Adrenal gland (tissue), 12 donors: ENCODE data around the gene SRCIN1. TPM values are rescaled to one million over a fixed set of nuclear protein-coding genes. Genes with fewer than 3 reads are reported as not detected.

Experiments
- DNase-seq, 7 donors: peaks; one replicate each; pipeline ENCODE4 v3.0.0-alpha.2; 2019 to 2020
- H3K27ac ChIP-seq, 5 donors: fragments of 200-600 bp; sonication (generic) in 4 of 5; 1 replicate in 3 of 5; 2 replicates in 2 of 5; pipeline versions ENCODE4 v1.5.1 to v1.8.0; 2016 to 2020; ENCODE audit warnings: mild to moderate bottlenecking in 1 of 5
- H3K27me3 ChIP-seq: fragments of 200-600 bp; 2 replicates; pipeline ENCODE4 v1.8.0; 2021
- H3K36me3 ChIP-seq, 2 donors: fragments of 200-600 bp; replicated peaks in 1 of 2; 1 replicate in 1 of 2; 2 replicates in 1 of 2; pipeline versions ENCODE4 v1.5.1 to v1.8.0; 2018 to 2022
- H3K4me1 ChIP-seq, 2 donors: fragments of 200-600 bp; replicated peaks in 1 of 2; 1 replicate in 1 of 2; 2 replicates in 1 of 2; pipeline versions ENCODE4 v1.5.1 to v1.8.0; 2018 to 2021
- H3K4me3 ChIP-seq, 4 donors: fragments of 200-600 bp; sonication (generic) in 3 of 4; one replicate each; pipeline ENCODE4 v1.5.1; 2016 to 2018
- H3K9me3 ChIP-seq, 3 donors: fragments of 200-600 bp; sonication (generic) in 1 of 3; replicated peaks in 1 of 3; 1 replicate in 2 of 3; 2 replicates in 1 of 3; pipeline versions ENCODE4 v1.5.1 to v1.8.0; 2016 to 2021
- POLR2A ChIP-seq, 2 donors: fragments of 450-650 bp; IDR thresholded peaks; one replicate each; pipeline ENCODE4 v1.6.1; 2017; ENCODE audit warnings: antibody characterized with exemption in 2 of 2, mild to moderate bottlenecking in 2 of 2, moderate library complexity in 1 of 2
- WGBS, 4 donors: extraction: QIAGEN DNeasy Blood & Tissue Kit in 2 of 4; methylation state at CpG; one replicate each; pipeline versions ENCODE4 v1.1.5 to v1.1.7; 2013 to 2017; 5-methylcytosine and 5-hydroxymethylcytosine counted together
- intact Hi-C, 2 donors: fragments of 100-400 bp; cut with DNase I; formaldehyde crosslinking; loops; one replicate each; pipeline versions ENCODE4 v1.14.1 to v1.15.0; 2022 to 2023
- polyA plus RNA-seq, 3 donors: library from polyadenylated mRNA; stranded (reverse); fragments of 200-250 nt in 2 of 3; fragments of 350-450 nt in 1 of 3; fragmentation: Illumina TruSeq in 1 of 3; extraction: RNeasy Lipid Tissue Mini Kit (QIAGEN cat#74804) in 1 of 3; gene quantifications; one replicate each; pipeline ENCODE4 v1.2.3, GENCODE V29; 2013 to 2014
- total RNA-seq, 9 donors: library from RNA; depleted of rRNA in 4 of 9; stranded (reverse); fragments of >200 nt in 4 of 9; fragments of 120-200 nt in 1 of 9; fragmentation: NEBNext Ultra II Directional in 1 of 9; extraction: Animal tissue kit (Norgen Biotek cat#: 25700) in 1 of 9; gene quantifications; one replicate each; pipeline versions ENCODE4 v1.1.0 to v1.2.4, GENCODE V29; 2013 to 2023
- TF ChIP-seq, protein P1 (sequence below), 6 experiments: fragments of 450-650 bp in 4 of 6; fragments of 200-600 bp in 2 of 6; sonication (generic) in 1 of 6; IDR thresholded peaks; 1 replicate in 5 of 6; 2 replicates in 1 of 6; pipeline versions ENCODE4 v1.5.1 to v1.8.0; 2016 to 2021; ENCODE audit warnings: antibody characterized with exemption in 6 of 6, mild to moderate bottlenecking in 2 of 6, moderate library complexity in 1 of 6
- donor health status: healthy with polysubstance abuse.
- donor health status: Bipolar disorder and iron deficiency.
- donor health status: DM: yes; HTN: yes; CAD: no.
- donor health status: DM: no; HTN: no; CAD: no.
- donor health status: DM: no; HTN: no; CAD: no.
- donor health status: DM: yes; HTN: yes; CAD: no.

The SRCIN1 gene
- total and polyA plus RNA-seq, 12 donors: 0.44 to 33.1 (median 1.6) TPM; not detected in 2

DNA sequence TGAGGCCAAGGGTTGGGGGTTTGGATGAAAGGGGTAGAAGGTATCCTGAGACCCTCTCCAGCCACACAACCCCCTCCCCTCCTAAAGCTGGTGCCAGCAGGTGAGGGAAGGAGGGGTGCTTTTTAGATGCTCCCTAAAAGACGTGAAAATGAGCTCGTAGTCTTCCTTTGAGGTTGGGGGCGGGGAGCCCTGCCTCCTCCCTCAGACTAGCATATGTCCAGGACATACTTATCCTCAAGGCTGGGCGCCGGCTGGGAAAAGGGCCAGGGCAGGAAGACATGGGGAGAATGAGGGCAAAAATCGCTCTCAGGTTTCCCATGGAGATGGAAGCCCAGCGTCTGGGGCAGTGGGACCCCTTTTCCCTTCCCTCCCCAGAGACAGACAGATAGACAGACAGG, 26.7 kb downstream of the SRCIN1 start:
- 29 to 43% (median 39%) methylated on average over 7 of the region's 7 CpGs for WGBS, 4 donors
- Histone ChIP-seq H3K36me3 (no peaks in the 10 kb centered on the region), H3K9me3 (no peaks in the 10 kb centered on the region), H3K4me3 (no peak overlapping the region), H3K27ac (no peak overlapping the region), H3K27me3 (peaks cover 42% of the 10 kb centered on the region), H3K4me1 (peaks cover 4 to 11% of the 10 kb centered on the region in 2 donors)
- TF ChIP-seq, protein P1, sequence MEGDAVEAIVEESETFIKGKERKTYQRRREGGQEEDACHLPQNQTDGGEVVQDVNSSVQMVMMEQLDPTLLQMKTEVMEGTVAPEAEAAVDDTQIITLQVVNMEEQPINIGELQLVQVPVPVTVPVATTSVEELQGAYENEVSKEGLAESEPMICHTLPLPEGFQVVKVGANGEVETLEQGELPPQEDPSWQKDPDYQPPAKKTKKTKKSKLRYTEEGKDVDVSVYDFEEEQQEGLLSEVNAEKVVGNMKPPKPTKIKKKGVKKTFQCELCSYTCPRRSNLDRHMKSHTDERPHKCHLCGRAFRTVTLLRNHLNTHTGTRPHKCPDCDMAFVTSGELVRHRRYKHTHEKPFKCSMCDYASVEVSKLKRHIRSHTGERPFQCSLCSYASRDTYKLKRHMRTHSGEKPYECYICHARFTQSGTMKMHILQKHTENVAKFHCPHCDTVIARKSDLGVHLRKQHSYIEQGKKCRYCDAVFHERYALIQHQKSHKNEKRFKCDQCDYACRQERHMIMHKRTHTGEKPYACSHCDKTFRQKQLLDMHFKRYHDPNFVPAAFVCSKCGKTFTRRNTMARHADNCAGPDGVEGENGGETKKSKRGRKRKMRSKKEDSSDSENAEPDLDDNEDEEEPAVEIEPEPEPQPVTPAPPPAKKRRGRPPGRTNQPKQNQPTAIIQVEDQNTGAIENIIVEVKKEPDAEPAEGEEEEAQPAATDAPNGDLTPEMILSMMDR (IDR thresholded peaks at IDR 0.05): no peak
- TF ChIP-seq POLR2A (IDR thresholded peaks at IDR 0.05): no peak
- intact Hi-C loops: loop anchor here in 1 of 2 donors (10.0 kb wide), 1 partner anchor 86 kb away; no protein-coding TSS in a partner anchor
- DNase-seq: no peak

DNA sequence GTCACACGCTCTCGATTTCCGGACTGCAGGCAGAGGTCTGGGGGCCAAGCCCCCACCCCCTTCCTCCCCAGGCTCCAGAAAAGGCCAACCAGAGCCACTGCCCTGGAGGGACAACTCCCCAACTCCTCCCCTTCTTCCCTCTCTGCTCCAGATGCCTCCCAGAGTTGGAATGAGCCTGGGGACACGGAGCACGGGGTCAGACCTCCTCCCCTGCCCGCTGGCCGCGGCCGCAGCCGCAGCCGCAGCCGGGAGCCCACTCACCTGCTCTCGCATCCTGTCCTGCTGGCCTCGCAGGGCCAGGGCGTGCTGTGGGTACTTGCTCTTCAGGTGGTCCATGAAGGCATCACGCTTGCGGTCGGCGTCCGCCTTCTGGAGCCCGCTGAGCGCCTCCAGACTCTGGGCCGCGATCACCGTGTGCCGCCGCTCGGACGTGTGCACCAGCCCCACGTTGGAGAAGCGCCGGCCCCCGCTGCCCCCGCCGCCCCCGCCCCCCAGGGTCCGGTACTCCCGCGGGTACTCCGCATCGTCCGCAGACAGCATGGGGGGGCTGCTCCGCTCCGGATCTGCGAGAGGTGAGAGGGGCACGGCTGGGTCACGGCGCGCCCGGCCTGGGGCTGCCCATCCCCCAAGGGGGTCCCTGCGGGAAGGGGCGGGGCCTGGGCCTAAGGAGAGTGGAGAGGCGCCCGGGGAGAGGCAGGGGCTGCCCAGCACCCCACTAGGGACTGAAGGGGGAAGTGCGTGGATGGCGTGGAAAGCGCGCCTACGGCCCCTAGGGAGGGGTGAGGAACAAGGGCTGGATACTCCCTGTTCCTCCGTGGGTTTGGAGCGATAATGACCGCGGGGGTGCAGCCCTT, 27.3 kb downstream of the SRCIN1 start:
- intact Hi-C loops: loop anchor here in 1 of 2 donors (10.0 kb wide), 1 partner anchor 86 kb away; no protein-coding TSS in a partner anchor
- H3K36me3 ChIP-seq: no peaks in the 10 kb centered on the region
- peaks cover 4 to 11% of the 10 kb centered on the region in 2 donors for H3K4me1 ChIP-seq
- no peak overlapping the region for H3K4me3 ChIP-seq
- H3K9me3 ChIP-seq: no peaks in the 10 kb centered on the region
- no peak overlapping the region for H3K27ac ChIP-seq
- WGBS, 4 donors: 12 to 18% (median 15%) methylated on average over 5 to 63 of the region's 63 CpGs
- no peak for DNase-seq
- peaks cover 48% of the 10 kb centered on the region for H3K27me3 ChIP-seq
- TF ChIP-seq, protein P1 (IDR thresholded peaks at IDR 0.05): no peak
- no peak for TF ChIP-seq POLR2A (IDR thresholded peaks at IDR 0.05)

DNA sequence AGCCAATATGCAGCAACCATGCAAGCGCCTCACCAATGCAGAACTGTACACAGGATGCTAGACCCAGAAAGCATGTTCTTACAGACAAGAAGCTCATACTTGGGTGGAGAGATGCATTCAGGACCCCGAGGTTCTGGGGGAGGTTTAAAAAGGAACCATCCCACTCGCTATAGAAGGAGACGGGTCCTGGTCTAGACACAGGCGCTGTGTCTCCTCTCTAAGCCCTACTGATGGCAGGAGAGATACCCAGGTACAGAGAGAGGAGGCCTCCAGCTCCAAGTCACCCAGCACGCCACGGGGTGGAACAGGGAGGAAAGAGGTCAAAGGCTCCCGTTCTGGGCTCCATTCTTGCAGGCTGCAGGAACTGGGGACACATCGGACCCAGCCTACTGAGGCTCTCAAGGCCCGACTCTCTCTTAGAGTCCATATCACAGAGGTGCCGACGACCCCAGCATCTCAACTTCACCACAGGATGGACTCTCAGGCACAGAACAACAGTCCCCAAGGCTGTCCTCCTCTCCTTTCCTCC, 28.0 kb downstream of the SRCIN1 start:
- Histone ChIP-seq H3K9me3 (no peaks in the 10 kb centered on the region), H3K36me3 (no peaks in the 10 kb centered on the region), H3K27ac (no peak overlapping the region), H3K4me3 (no peak overlapping the region), H3K27me3 (peaks cover 51% of the 10 kb centered on the region), H3K4me1 (peaks cover 7 to 11% of the 10 kb centered on the region in 2 donors)
- DNase-seq: no peak
- no peak for TF ChIP-seq POLR2A (IDR thresholded peaks at IDR 0.05)
- TF ChIP-seq, protein P1 (IDR thresholded peaks at IDR 0.05): no peak
- intact Hi-C loops: loop anchor here in 1 of 2 donors (10.0 kb wide), 1 partner anchor 87 kb away; no protein-coding TSS in a partner anchor
- WGBS, 4 donors: 42 to 57% (median 55%) methylated on average over 5 to 12 of the region's 12 CpGs

DNA sequence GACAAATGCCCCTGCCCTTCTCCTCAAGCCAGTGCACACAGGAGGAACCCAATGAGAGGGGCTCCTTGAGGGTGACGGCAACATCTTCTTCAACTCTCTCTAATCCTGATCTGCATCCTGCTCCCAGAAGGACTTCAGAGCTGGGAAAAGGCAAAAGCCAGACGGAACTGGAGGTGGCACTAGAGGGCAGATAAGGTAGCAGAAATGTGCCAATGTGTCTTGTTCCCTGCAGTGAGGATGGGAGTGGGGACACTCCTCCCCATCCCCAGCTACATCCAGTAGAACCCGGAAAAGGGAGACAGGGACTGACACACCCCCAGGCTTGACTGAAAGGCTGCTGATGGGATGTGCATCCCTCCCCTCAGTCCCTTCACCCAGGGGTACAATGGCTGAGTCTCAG, 28.5 kb downstream of the SRCIN1 start:
- no peak for DNase-seq
- no peak for TF ChIP-seq POLR2A (IDR thresholded peaks at IDR 0.05)
- TF ChIP-seq, protein P1 (IDR thresholded peaks at IDR 0.05): no peak
- Histone ChIP-seq H3K9me3 (no peaks in the 10 kb centered on the region), H3K27me3 (peaks cover 55% of the 10 kb centered on the region), H3K36me3 (no peaks in the 10 kb centered on the region), H3K4me3 (no peak overlapping the region), H3K4me1 (peaks cover 7 to 15% of the 10 kb centered on the region in 2 donors), H3K27ac (no peak overlapping the region)
- intact Hi-C loops: loop anchor here in 1 of 2 donors (10.0 kb wide), 1 partner anchor 88 kb away; no protein-coding TSS in a partner anchor
- WGBS, 4 donors: 51 to 61% (median 54%) methylated on average over 3 of the region's 3 CpGs
